Muscle layer of duodenum (tissue), 2 donors: ENCODE results near the gene MAP7.

ENCODE experiments used
- H3K27ac ChIP-seq: one replicate; pipeline ENCODE4 v1.7.0; 2013; ENCODE audit warnings: mild to moderate bottlenecking, low read length
- H3K27me3 ChIP-seq: one replicate; pipeline ENCODE4 v1.7.0; 2013; ENCODE audit warnings: low read depth, mild to moderate bottlenecking, control low read depth, low read length
- H3K36me3 ChIP-seq, 2 donors: one replicate each; pipeline ENCODE4 v1.7.0; 2013; ENCODE audit warnings: low read length in 2 of 2, control low read depth in 1 of 2, mild to moderate bottlenecking in 1 of 2; ENCODE audit not compliant: insufficient read depth in 2 of 2, control insufficient read depth in 1 of 2
- H3K4me1 ChIP-seq, 2 donors: one replicate each; pipeline ENCODE4 v1.7.0; 2013; ENCODE audit warnings: low read length in 2 of 2, mild to moderate bottlenecking in 2 of 2, control low read depth in 1 of 2, moderate library complexity in 1 of 2; ENCODE audit not compliant: insufficient read depth in 2 of 2, control insufficient read depth in 1 of 2
- H3K4me3 ChIP-seq, 2 donors: one replicate each; pipeline ENCODE4 v1.7.0; 2013; ENCODE audit warnings: low read length in 2 of 2, low read depth in 1 of 2, mild to moderate bottlenecking in 1 of 2
- H3K9me3 ChIP-seq, 2 donors: one replicate each; pipeline ENCODE4 v1.7.0; 2013; ENCODE audit warnings: low read length in 2 of 2, control low read depth in 1 of 2, mild to moderate bottlenecking in 1 of 2; ENCODE audit not compliant: control insufficient read depth in 1 of 2
- donor health status: healthy.

MAP7 gene

DNA sequence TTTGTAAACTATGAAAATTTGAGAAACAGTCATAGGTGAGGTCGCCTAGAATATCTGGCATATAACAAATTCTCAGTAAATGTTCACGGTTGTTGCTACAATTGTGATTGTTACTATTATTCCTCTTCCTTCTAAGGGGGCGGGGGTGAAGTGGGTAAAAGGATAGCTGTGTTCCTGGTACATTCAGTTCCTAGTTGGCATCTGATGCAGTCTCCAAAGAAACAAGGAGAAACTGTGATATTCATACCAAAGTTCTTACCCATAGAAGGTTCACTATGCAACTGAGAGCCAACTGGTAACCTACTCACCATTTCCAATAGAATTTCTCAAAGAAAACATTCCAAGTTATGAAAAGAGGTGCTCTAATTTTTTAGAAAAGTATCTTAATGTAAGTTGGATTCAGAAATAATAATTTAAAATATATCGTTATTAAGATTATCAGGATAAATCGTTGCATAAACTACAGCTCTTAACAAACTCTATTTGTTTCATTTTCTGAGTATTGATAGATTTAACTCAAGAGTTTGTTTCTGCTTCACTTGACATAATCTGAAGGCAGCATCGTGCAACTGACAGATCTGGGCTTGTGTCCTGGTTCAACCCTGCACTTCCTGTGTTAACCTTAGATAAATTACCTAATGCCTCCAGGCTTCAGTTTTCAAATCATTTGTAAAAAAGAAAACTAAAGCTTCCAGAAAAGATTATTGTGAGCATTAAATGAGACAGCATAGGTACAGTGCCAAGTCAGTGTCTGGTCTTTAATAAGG, 13.3 kb upstream of the MAP7 start:
- Histone ChIP-seq H3K27me3 (no peaks in the 10 kb centered on the region), H3K27ac (no peak overlapping the region), H3K9me3 (no peaks in the 10 kb centered on the region), H3K4me1 (no peaks in the 10 kb centered on the region), H3K36me3 (peaks cover 5 to 9% of the 10 kb centered on the region in 2 donors), H3K4me3 (no peak overlapping the region)

DNA sequence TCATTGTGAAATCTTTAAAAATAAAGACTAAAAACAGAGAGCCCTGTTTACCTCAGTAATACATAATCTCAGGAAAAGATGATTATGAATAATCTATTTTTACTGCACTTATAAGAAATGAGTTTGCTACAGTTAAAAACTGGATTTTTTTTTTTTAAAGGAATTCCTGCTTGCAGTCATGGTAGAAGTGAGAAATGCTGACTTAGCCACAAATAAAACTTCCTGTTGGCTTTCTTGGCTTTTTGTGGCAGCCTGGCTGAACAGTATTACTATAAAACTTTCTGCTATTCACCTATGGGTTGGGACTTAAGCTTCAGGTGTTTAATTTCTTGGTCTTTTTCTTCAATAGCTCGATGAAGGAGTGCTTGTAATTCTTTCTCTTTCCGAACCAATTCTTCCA, 12.0 kb upstream of the MAP7 start:
- Histone ChIP-seq H3K4me3 (no peak overlapping the region), H3K27ac (no peak overlapping the region), H3K9me3 (no peaks in the 10 kb centered on the region), H3K36me3 (peaks cover 5 to 16% of the 10 kb centered on the region in 2 donors), H3K4me1 (no peaks in the 10 kb centered on the region), H3K27me3 (no peaks in the 10 kb centered on the region)

DNA sequence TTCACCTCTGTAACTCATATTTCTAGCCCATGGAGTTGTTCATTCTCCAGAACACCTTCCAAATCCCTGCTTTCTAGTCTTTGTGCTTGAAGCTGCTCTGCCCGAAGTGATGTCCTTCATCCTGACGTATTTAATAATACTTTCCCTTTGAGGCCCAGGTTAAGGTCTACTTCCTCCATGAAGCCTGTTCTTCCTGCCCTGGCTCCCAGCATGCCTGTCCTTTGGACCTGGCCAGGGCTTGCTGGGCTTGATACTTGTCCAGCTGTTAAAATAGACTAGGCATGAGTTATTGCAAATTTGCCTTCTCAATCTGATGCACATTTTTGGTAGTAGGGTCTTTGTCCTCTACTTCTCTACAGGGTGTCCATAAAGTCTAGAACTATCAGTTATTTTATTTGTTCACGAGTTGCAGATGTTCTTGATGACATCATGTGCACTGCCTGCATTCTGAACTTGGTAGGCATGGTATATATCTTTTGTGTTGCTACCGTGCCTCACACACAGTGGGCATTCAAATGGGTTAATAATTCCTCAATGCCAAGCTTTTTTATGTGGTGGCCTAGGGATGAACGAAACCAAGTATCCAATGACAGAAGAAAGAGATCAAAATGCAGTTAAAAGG, 3.1 kb upstream of the MAP7 start:
- Histone ChIP-seq H3K4me3 (no peak overlapping the region), H3K9me3 (no peaks in the 10 kb centered on the region), H3K4me1 (peaks cover 0 to 15% of the 10 kb centered on the region in 2 donors), H3K27ac (no peak overlapping the region), H3K27me3 (no peaks in the 10 kb centered on the region), H3K36me3 (peaks cover 0 to 10% of the 10 kb centered on the region in 2 donors)

GRCh38 chr6:136552054-136552453, 1.8 kb upstream of the MAP7 start:
- H3K4me3 ChIP-seq = no peak overlapping the region
- H3K36me3 ChIP-seq = peaks cover 0 to 1% of the 10 kb centered on the region in 2 donors
- H3K27me3 ChIP-seq = no peaks in the 10 kb centered on the region
- H3K4me1 ChIP-seq = peaks cover 0 to 15% of the 10 kb centered on the region in 2 donors
- H3K27ac ChIP-seq = no peak overlapping the region
- H3K9me3 ChIP-seq = no peaks in the 10 kb centered on the region

DNA sequence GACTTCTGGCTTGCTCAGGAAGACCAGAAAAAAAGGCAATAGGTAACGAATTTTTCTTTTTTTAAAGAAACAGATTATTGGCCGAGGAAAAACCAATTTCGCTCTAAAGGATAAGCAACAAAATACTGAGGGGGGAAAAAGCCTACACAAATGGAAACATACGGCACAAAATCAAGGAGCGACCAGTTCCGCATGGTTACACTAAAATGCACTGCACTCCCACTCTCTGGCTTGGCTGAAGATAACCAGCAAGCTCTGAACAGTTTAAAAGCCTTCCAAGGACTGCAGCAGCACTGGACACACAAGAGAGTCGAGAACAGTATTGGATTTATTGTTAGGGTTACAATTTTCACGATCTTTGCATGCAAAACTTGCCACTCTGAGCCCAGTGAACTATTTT, 881 bp upstream of the MAP7 start:
- Histone ChIP-seq H3K36me3 (no peaks in the 10 kb centered on the region), H3K4me3 (peak overlapping the region; percentile 42 to 86), H3K27ac (no peak overlapping the region), H3K27me3 (no peaks in the 10 kb centered on the region), H3K4me1 (peaks cover 0 to 15% of the 10 kb centered on the region in 2 donors), H3K9me3 (no peaks in the 10 kb centered on the region)

DNA sequence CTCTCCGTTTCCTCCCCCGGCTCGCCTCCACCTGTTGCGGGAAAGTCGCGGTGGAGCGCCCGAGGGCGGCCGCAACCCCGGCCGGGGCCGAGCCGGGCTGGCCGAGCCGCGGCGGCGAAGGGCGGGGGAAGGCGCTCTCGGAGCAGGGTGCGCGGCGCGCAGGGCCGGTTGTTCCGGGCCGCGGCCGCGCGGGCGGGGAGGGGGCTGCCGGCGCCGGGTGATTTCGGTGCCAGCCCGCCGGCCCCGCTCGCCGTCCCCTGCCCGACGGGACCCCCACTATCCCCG, 235 bp downstream of the MAP7 start:
- Histone ChIP-seq H3K27ac (no peak overlapping the region), H3K27me3 (no peaks in the 10 kb centered on the region)

GRCh38 chr6:136549300-136550044, 750 bp downstream of the MAP7 start:
- no peaks in the 10 kb centered on the region for H3K9me3 ChIP-seq
- H3K27me3 ChIP-seq = no peaks in the 10 kb centered on the region
- peak overlapping the region; percentile 66 to 86 for H3K4me3 ChIP-seq
- no peak overlapping the region for H3K27ac ChIP-seq
- no peaks in the 10 kb centered on the region for H3K36me3 ChIP-seq
- peaks cover 0 to 15% of the 10 kb centered on the region in 2 donors for H3K4me1 ChIP-seq

More for the DNA sequence above, 235 bp downstream of the MAP7 start:
- peaks cover 0 to 15% of the 10 kb centered on the region in 2 donors for H3K4me1 ChIP-seq
- H3K4me3 ChIP-seq = peak overlapping the region; percentile 66 to 86
- no peaks in the 10 kb centered on the region for H3K36me3 ChIP-seq
- H3K9me3 ChIP-seq = no peaks in the 10 kb centered on the region

DNA sequence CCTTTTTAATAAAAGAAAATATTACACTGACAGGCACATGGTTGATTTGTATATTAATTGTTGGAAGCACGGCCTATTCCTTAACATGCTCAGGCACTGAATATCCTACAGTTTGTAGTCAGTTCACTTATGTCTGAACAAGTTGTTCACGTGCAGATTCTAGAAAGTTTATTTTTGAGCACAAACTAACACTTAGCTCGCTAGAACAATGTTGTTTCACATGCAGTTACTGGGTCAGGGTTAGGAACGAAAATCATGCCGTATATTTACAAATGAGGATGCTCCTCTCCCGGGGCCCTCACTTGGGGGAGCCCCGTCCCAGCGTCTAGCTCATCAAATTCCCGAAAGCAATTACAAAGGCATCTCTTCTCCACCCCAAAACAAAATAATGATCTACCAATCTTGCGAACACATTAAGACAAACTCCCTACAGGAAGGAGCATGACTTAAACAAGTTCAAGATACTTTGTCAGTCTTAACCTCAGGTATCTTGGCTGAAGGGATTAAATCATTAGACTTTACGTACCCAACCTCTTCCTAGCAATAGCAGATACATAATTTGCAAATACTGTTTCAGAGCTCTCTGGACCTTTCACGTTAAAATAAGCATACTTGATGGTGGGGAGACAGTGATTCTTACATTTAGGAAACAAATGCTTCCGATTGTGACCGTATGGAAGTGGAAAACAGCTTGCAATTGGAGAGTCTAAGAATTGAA, 1.5 kb downstream of the MAP7 start:
- Histone ChIP-seq H3K27me3 (no peaks in the 10 kb centered on the region), H3K4me3 (peak overlapping the region in 1 of 2 donors; percentile 66), H3K36me3 (no peaks in the 10 kb centered on the region), H3K9me3 (no peaks in the 10 kb centered on the region), H3K4me1 (peaks cover 0 to 15% of the 10 kb centered on the region in 2 donors), H3K27ac (no peak overlapping the region)

DNA sequence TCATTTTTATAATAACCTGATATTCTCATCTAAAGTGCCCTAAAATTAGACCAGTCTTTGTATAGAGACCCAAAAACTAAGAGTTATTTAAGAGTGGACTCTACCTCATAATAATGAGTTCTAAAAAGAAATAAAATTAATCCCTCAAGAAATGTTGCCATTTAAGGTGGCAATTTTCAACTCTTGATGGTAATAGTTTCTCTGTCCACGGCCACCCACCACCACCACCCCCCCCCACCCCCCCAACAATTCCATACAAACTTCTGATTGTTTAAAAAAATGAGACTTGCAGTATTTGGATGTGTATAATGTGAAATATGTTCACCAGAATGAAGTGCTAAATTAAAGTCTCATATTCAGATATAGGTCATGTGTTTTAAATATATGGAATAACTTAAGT, 2.4 kb downstream of the MAP7 start:
- H3K27ac ChIP-seq = no peak overlapping the region
- H3K9me3 ChIP-seq = no peaks in the 10 kb centered on the region
- peaks cover 0 to 15% of the 10 kb centered on the region in 2 donors for H3K4me1 ChIP-seq
- no peaks in the 10 kb centered on the region for H3K27me3 ChIP-seq
- H3K4me3 ChIP-seq = no peak overlapping the region
- no peaks in the 10 kb centered on the region for H3K36me3 ChIP-seq

DNA sequence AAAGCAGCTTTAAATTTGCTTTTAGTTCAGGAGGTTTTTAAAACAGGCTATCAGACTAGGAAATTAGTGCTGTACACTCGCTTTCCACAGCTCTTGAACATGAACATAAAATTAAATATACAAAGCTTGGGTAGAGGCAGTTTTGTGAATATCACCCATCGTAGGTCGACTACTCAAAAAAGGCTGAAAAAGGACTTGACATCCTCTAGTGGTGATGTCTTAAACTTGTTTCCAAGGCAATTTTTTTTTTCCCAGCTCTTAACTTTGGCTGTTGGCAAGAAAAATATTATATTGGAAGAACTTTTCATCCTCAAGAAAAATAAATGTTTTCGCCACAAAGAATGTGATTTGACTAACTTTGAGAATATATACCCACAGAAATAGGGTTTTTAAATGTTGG, 2.9 kb downstream of the MAP7 start:
- Histone ChIP-seq H3K9me3 (no peaks in the 10 kb centered on the region), H3K4me1 (peaks cover 0 to 15% of the 10 kb centered on the region in 2 donors), H3K4me3 (no peak overlapping the region), H3K27me3 (no peaks in the 10 kb centered on the region), H3K27ac (no peak overlapping the region), H3K36me3 (no peaks in the 10 kb centered on the region)

DNA sequence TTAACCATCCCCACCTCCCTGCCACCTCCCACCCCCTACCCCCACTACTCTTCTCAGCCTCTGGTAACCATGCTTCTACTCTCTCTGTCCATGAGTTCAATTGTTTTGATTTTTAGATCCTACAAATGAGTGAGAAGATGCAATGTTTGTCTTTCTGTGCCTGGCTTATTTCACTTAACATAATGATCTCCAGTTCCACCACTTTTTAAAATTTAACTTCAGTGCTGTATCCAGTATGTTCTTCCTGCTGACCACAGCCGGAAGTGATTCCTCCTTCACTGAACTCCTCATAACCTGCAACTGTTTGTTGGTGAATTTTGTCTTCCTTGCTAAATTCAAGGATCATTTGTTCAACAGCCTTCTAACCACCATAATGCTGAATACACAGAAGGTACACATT, 3.9 kb downstream of the MAP7 start:
- H3K27ac ChIP-seq = no peak overlapping the region
- no peaks in the 10 kb centered on the region for H3K9me3 ChIP-seq
- H3K4me3 ChIP-seq = no peak overlapping the region
- no peaks in the 10 kb centered on the region for H3K36me3 ChIP-seq
- peaks cover 0 to 15% of the 10 kb centered on the region in 2 donors for H3K4me1 ChIP-seq
- H3K27me3 ChIP-seq = no peaks in the 10 kb centered on the region
